Muscle layer of duodenum (tissue), 2 donors: Measurements from ENCODE around the gene DERA.

Experiments
- H3K27ac ChIP-seq: one replicate; pipeline ENCODE4 v1.7.0; 2013; ENCODE audit warnings: mild to moderate bottlenecking, low read length
- H3K27me3 ChIP-seq: one replicate; pipeline ENCODE4 v1.7.0; 2013; ENCODE audit warnings: low read depth, mild to moderate bottlenecking, control low read depth, low read length
- H3K36me3 ChIP-seq, 2 donors: one replicate each; pipeline ENCODE4 v1.7.0; 2013; ENCODE audit warnings: low read length in 2 of 2, control low read depth in 1 of 2, mild to moderate bottlenecking in 1 of 2; ENCODE audit not compliant: insufficient read depth in 2 of 2, control insufficient read depth in 1 of 2
- H3K4me1 ChIP-seq, 2 donors: one replicate each; pipeline ENCODE4 v1.7.0; 2013; ENCODE audit warnings: low read length in 2 of 2, mild to moderate bottlenecking in 2 of 2, control low read depth in 1 of 2, moderate library complexity in 1 of 2; ENCODE audit not compliant: insufficient read depth in 2 of 2, control insufficient read depth in 1 of 2
- H3K4me3 ChIP-seq, 2 donors: one replicate each; pipeline ENCODE4 v1.7.0; 2013; ENCODE audit warnings: low read length in 2 of 2, low read depth in 1 of 2, mild to moderate bottlenecking in 1 of 2
- H3K9me3 ChIP-seq, 2 donors: one replicate each; pipeline ENCODE4 v1.7.0; 2013; ENCODE audit warnings: low read length in 2 of 2, control low read depth in 1 of 2, mild to moderate bottlenecking in 1 of 2; ENCODE audit not compliant: control insufficient read depth in 1 of 2
- donor health status: healthy.

The DERA gene

DNA sequence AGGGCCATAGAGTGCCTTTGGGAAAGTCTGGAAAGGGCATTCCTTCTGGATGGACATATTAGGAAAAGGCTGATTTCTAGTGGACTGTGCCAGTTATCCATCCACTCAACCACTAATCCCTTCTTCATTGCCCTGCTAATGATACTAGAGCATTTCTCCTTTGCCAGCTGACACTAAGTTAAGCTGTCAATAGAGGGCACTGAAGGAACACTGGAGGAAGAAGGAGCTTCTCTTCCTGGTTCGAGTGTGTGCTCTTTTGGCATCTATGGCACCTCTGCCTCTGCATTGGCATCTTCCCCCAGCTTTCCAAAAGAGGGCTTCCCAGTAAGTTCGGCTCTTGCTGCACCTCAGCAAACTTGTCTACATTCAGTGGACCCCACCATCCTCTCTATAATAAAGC, 165.4 kb downstream of the DERA start:
- H3K27me3 ChIP-seq = no peaks in the 10 kb centered on the region
- H3K9me3 ChIP-seq = no peaks in the 10 kb centered on the region
- no peak overlapping the region for H3K27ac ChIP-seq
- H3K36me3 ChIP-seq = no peaks in the 10 kb centered on the region
- no peaks in the 10 kb centered on the region for H3K4me1 ChIP-seq
- no peak overlapping the region for H3K4me3 ChIP-seq

- H3K4me1 ChIP-seq = no peaks in the 10 kb centered on the region
- H3K9me3 ChIP-seq = no peaks in the 10 kb centered on the region
- no peak overlapping the region for H3K27ac ChIP-seq
- no peaks in the 10 kb centered on the region for H3K27me3 ChIP-seq
- H3K4me3 ChIP-seq = no peak overlapping the region
- H3K36me3 ChIP-seq = no peaks in the 10 kb centered on the region
These were observed 165.9 kb downstream of the DERA start for GRCh38 chr12:16076970-16077522.

- Histone ChIP-seq H3K27me3 (no peaks in the 10 kb centered on the region), H3K36me3 (no peaks in the 10 kb centered on the region), H3K9me3 (no peaks in the 10 kb centered on the region), H3K4me1 (no peaks in the 10 kb centered on the region), H3K27ac (no peak overlapping the region), H3K4me3 (no peak overlapping the region)
These were observed 175.3 kb downstream of the DERA start for GRCh38 chr12:16086462-16086861.

DNA sequence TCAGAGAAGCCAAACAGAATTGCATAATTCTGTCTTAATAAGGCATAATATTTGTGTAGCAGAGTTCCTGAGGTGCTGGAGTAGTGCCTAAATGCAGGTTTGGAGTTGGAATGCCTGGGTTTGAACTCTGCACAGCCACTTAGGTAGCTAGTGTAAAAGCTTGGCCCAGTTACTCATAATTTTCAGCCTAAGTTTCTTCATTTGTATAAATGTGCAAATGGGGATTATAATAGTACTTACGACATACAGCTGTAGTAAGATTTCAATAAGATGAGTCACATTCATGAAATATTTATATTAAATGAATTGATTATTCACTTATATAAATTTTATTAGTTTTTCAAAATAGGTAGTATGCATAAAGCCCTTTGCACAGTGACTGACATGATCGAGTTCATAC, 175.8 kb downstream of the DERA start:
- Histone ChIP-seq H3K36me3 (no peaks in the 10 kb centered on the region), H3K9me3 (no peaks in the 10 kb centered on the region), H3K4me1 (no peaks in the 10 kb centered on the region), H3K4me3 (no peak overlapping the region), H3K27me3 (no peaks in the 10 kb centered on the region), H3K27ac (no peak overlapping the region)
